Measurements from ENCODE around the gene RAMACL. TPM values are rescaled to one million over a fixed set of nuclear protein-coding genes. Genes with fewer than 3 reads are reported as not detected.

The RAMACL gene
- 0.17 to 0.20 TPM in 2 of 5 replicates, not detected in the others for total RNA-seq (2022; extraction: Qiagen RNA extraction; ENCODE audit: low read depth)

GRCh38 chr6:166586424-166587156 is at the start of gene RAMACL:
TSS of gene RAMACL (minus strand) at chr6:166586678. CDS start at chr6:166586477, 201 bp downstream.

GRCh38 chr6:166627033-166627874 is 40.8 kb upstream of the RAMACL start, which contains the start of gene RPS6KA2:
TSS of gene RPS6KA2 (minus strand) at chr6:166627251. CDS start at chr6:166627019, 232 bp downstream.

Other genes starting within 250 kb of the RAMACL start
- gene SFT2D1, start 244.1 kb downstream of the RAMACL start, total RNA-seq (2022; extraction: Qiagen RNA extraction; ENCODE audit: low read depth) = 25.3 to 43.6 TPM (median 41.4 TPM) in 5 replicates
- gene MPC1, start 203.7 kb downstream of the RAMACL start, total RNA-seq (2022; extraction: Qiagen RNA extraction; ENCODE audit: low read depth) = 2.6 to 4.5 TPM (median 3.8 TPM) in 5 replicates
- gene RPS6KA2, start 40.6 kb upstream of the RAMACL start, total RNA-seq (2022; extraction: Qiagen RNA extraction; ENCODE audit: low read depth) = 0.11 to 0.32 TPM (median 0.20 TPM) in 5 replicates

All from A549 treated with ZK216348 at 1 μM for 4 hours (cell line).